Memory B cell (primary cell): ENCODE results near the gene EXOC3.
"Not testable (repeated sequence)": the region's sequence is repeated elsewhere in the genome, so short reads cannot be mapped to it uniquely, and the experiment has no call there.

Experiments used
- ATAC-seq: fragments of 150-1000 bp; cut with Tn5 transposase; 2 replicates; pipeline ENCODE4 v1.10.0; 2021; ENCODE audit warnings: low read depth, mild to moderate bottlenecking, moderate library complexity
- DNase-seq, 2 donors: peaks; one replicate each; pipeline ENCODE4 v3.0.0; 2022; ENCODE audit warnings: low spot score in 2 of 2
- H3K27ac Mint-ChIP-seq: one replicate; pipeline ENCODE4 v1.8.0; 2022; ENCODE audit warnings: mild to moderate bottlenecking, moderate library complexity, mixed read lengths
- H3K27me3 Mint-ChIP-seq: one replicate; pipeline ENCODE4 v1.8.0; 2022; ENCODE audit warnings: mixed read lengths
- H3K36me3 Mint-ChIP-seq: one replicate; pipeline ENCODE4 v1.8.0; 2022; ENCODE audit warnings: mild to moderate bottlenecking, mixed read lengths
- H3K4me1 Mint-ChIP-seq: one replicate; pipeline ENCODE4 v1.8.0; 2022; ENCODE audit warnings: mixed read lengths
- H3K4me3 Mint-ChIP-seq: one replicate; pipeline ENCODE4 v1.8.0; 2022; ENCODE audit warnings: mild to moderate bottlenecking, moderate library complexity, mixed read lengths
- H3K9me3 Mint-ChIP-seq: one replicate; pipeline ENCODE4 v1.8.0; 2022; ENCODE audit warnings: mixed read lengths

Gene EXOC3

GRCh38 chr5:501105-501830 is 58.3 kb downstream of the EXOC3 start:
- peaks cover 5% of the 10 kb centered on the region for H3K4me1 Mint-ChIP-seq
- H3K36me3 Mint-ChIP-seq = no peaks in the 10 kb centered on the region
- H3K9me3 Mint-ChIP-seq = peaks cover 2% of the 10 kb centered on the region
- no peak overlapping the region for H3K4me3 Mint-ChIP-seq
- no peak overlapping the region for H3K27ac Mint-ChIP-seq
- H3K27me3 Mint-ChIP-seq = peaks cover 31% of the 10 kb centered on the region
- ATAC-seq = no peak
- DNase-seq = no peak

GRCh38 chr5:501831-502184 is 58.8 kb downstream of the EXOC3 start:
- peaks cover 5% of the 10 kb centered on the region for H3K4me1 Mint-ChIP-seq
- H3K9me3 Mint-ChIP-seq = peaks cover 2% of the 10 kb centered on the region
- no peak overlapping the region for H3K4me3 Mint-ChIP-seq
- no peak overlapping the region for H3K27ac Mint-ChIP-seq
- no peaks in the 10 kb centered on the region for H3K36me3 Mint-ChIP-seq
- ATAC-seq (no peak), DNase-seq (no peak)
- H3K27me3 Mint-ChIP-seq = peaks cover 31% of the 10 kb centered on the region

GRCh38 chr5:502325-503079 is 59.5 kb downstream of the EXOC3 start:
- peaks cover 31% of the 10 kb centered on the region for H3K27me3 Mint-ChIP-seq
- H3K4me3 Mint-ChIP-seq = no peak overlapping the region
- no peak for ATAC-seq
- no peak for DNase-seq
- peaks cover 5% of the 10 kb centered on the region for H3K4me1 Mint-ChIP-seq
- H3K9me3 Mint-ChIP-seq = peaks cover 2% of the 10 kb centered on the region
- no peaks in the 10 kb centered on the region for H3K36me3 Mint-ChIP-seq
- no peak overlapping the region for H3K27ac Mint-ChIP-seq

GRCh38 chr5:504326-505154 is 61.6 kb downstream of the EXOC3 start:
- ATAC-seq (no peak), DNase-seq (no peak)
- peaks cover 24% of the 10 kb centered on the region for H3K27me3 Mint-ChIP-seq
- peaks cover 2% of the 10 kb centered on the region for H3K36me3 Mint-ChIP-seq
- peaks cover 3% of the 10 kb centered on the region for H3K9me3 Mint-ChIP-seq
- no peak overlapping the region for H3K4me3 Mint-ChIP-seq
- no peaks in the 10 kb centered on the region for H3K4me1 Mint-ChIP-seq
- no peak overlapping the region for H3K27ac Mint-ChIP-seq

GRCh38 chr5:505951-506525 is 63.1 kb downstream of the EXOC3 start:
- peaks cover 12% of the 10 kb centered on the region for H3K27me3 Mint-ChIP-seq
- peaks cover 3% of the 10 kb centered on the region for H3K9me3 Mint-ChIP-seq
- no peak overlapping the region for H3K4me3 Mint-ChIP-seq
- H3K27ac Mint-ChIP-seq = no peak overlapping the region
- DNase-seq = no peak
- H3K4me1 Mint-ChIP-seq = no peaks in the 10 kb centered on the region
- H3K36me3 Mint-ChIP-seq = peaks cover 2% of the 10 kb centered on the region
- no peak for ATAC-seq

GRCh38 chr5:507986-508575 is 65.1 kb downstream of the EXOC3 start:
- not testable (repeated sequence) for H3K27me3 Mint-ChIP-seq, H3K36me3 Mint-ChIP-seq, DNase-seq, H3K27ac Mint-ChIP-seq, H3K4me1 Mint-ChIP-seq, H3K9me3 Mint-ChIP-seq, ATAC-seq, H3K4me3 Mint-ChIP-seq

GRCh38 chr5:509611-510185 is 66.7 kb downstream of the EXOC3 start:
- H3K27ac Mint-ChIP-seq = no peak overlapping the region
- ATAC-seq = no peak

GRCh38 chr5:510521-510920 is 67.5 kb downstream of the EXOC3 start:
- Mint-ChIP-seq H3K27ac (no peak overlapping the region), H3K27me3 (peaks cover 12% of the 10 kb centered on the region), H3K36me3 (peaks cover 2% of the 10 kb centered on the region), H3K9me3 (peaks cover 2% of the 10 kb centered on the region), H3K4me3 (no peak overlapping the region), H3K4me1 (no peaks in the 10 kb centered on the region)
- ATAC-seq (no peak), DNase-seq (no peak)

More at GRCh38 chr5:509611-510185, 66.7 kb downstream of the EXOC3 start:
- H3K9me3 Mint-ChIP-seq = peaks cover 2% of the 10 kb centered on the region
- no peak overlapping the region for H3K4me3 Mint-ChIP-seq
- no peak for DNase-seq
- H3K36me3 Mint-ChIP-seq = peaks cover 2% of the 10 kb centered on the region
- H3K4me1 Mint-ChIP-seq = no peaks in the 10 kb centered on the region
- H3K27me3 Mint-ChIP-seq = peaks cover 6% of the 10 kb centered on the region

- peaks cover 2% of the 10 kb centered on the region for H3K9me3 Mint-ChIP-seq
- no peaks in the 10 kb centered on the region for H3K4me1 Mint-ChIP-seq
- no peak overlapping the region for H3K27ac Mint-ChIP-seq
- no peak overlapping the region for H3K4me3 Mint-ChIP-seq
- ATAC-seq = no peak
- peaks cover 15% of the 10 kb centered on the region for H3K27me3 Mint-ChIP-seq
- DNase-seq = no peak
- peaks cover 2% of the 10 kb centered on the region for H3K36me3 Mint-ChIP-seq
These were observed 68.5 kb downstream of the EXOC3 start for GRCh38 chr5:511476-511875.

GRCh38 chr5:513216-514100 is 70.5 kb downstream of the EXOC3 start:
- DNase-seq (no peak), ATAC-seq (no peak)
- H3K27me3 Mint-ChIP-seq = peaks cover 28% of the 10 kb centered on the region
- no peak overlapping the region for H3K4me3 Mint-ChIP-seq
- peaks cover 10% of the 10 kb centered on the region for H3K9me3 Mint-ChIP-seq
- no peak overlapping the region for H3K27ac Mint-ChIP-seq
- H3K4me1 Mint-ChIP-seq = peaks cover 6% of the 10 kb centered on the region
- H3K36me3 Mint-ChIP-seq = peaks cover 8% of the 10 kb centered on the region

GRCh38 chr5:514101-514485 is 71.1 kb downstream of the EXOC3 start:
- DNase-seq (no peak), ATAC-seq (no peak)
- peaks cover 6% of the 10 kb centered on the region for H3K4me1 Mint-ChIP-seq
- H3K9me3 Mint-ChIP-seq = peaks cover 10% of the 10 kb centered on the region
- no peak overlapping the region for H3K27ac Mint-ChIP-seq
- no peak overlapping the region for H3K4me3 Mint-ChIP-seq
- H3K27me3 Mint-ChIP-seq = peaks cover 29% of the 10 kb centered on the region
- peaks cover 8% of the 10 kb centered on the region for H3K36me3 Mint-ChIP-seq

- H3K27ac Mint-ChIP-seq = no peak overlapping the region
- H3K36me3 Mint-ChIP-seq = peaks cover 8% of the 10 kb centered on the region
- ATAC-seq (no peak), DNase-seq (no peak)
- peaks cover 27% of the 10 kb centered on the region for H3K27me3 Mint-ChIP-seq
- no peak overlapping the region for H3K4me3 Mint-ChIP-seq
- peaks cover 10% of the 10 kb centered on the region for H3K9me3 Mint-ChIP-seq
- peaks cover 6% of the 10 kb centered on the region for H3K4me1 Mint-ChIP-seq
These were observed 71.7 kb downstream of the EXOC3 start for GRCh38 chr5:514673-515072.
